HS-5 (cell line): ENCODE data around the gene SLC29A1.
"Not testable (repeated sequence)": the region's sequence is repeated elsewhere in the genome, so short reads cannot be mapped to it uniquely, and the experiment has no call there.

ENCODE experiments used
- DNase-seq: peaks from one replicate; pipeline ENCODE4 v3.0.0-alpha.2; 2012; ENCODE audit warnings: low read depth

The SLC29A1 gene

GRCh38 chr6:44222486-44223318 is 693 bp upstream of the SLC29A1 start:
- no peak for DNase-seq

- DNase-seq, result peak; percentile 28
Observed at GRCh38 chr6:44224029-44224964, 902 bp downstream of the SLC29A1 start.

GRCh38 chr6:44224965-44225305 is 1.5 kb downstream of the SLC29A1 start:
- no peak for DNase-seq

- no peak for DNase-seq
Observed at GRCh38 chr6:44225579-44226325, 2.4 kb downstream of the SLC29A1 start.

GRCh38 chr6:44226368-44227147 is 3.2 kb downstream of the SLC29A1 start:
- DNase-seq, result no peak

GRCh38 chr6:44227148-44227793 is 3.9 kb downstream of the SLC29A1 start:
- DNase-seq, result no peak

GRCh38 chr6:44228031-44228430 is 4.6 kb downstream of the SLC29A1 start:
- no peak for DNase-seq

GRCh38 chr6:44228433-44228832 is 5.0 kb downstream of the SLC29A1 start:
- no peak for DNase-seq

GRCh38 chr6:44228836-44229235 is 5.4 kb downstream of the SLC29A1 start:
- no peak for DNase-seq

- DNase-seq, result no peak
Observed at GRCh38 chr6:44229376-44230033, 6.1 kb downstream of the SLC29A1 start.

GRCh38 chr6:44230034-44230675 is 6.8 kb downstream of the SLC29A1 start:
- DNase-seq, result no peak

- not testable (repeated sequence) for DNase-seq
Observed at GRCh38 chr6:44231426-44231825, 8.0 kb downstream of the SLC29A1 start.

- DNase-seq, result no peak
Observed at GRCh38 chr6:44232676-44233566, 9.5 kb downstream of the SLC29A1 start.

- no peak for DNase-seq
Observed at GRCh38 chr6:44233567-44234100, 10.2 kb downstream of the SLC29A1 start.

GRCh38 chr6:44234101-44235025 is 11.0 kb downstream of the SLC29A1 start:
- no peak for DNase-seq

GRCh38 chr6:44235269-44235668 is 11.9 kb downstream of the SLC29A1 start:
- no peak for DNase-seq

- no peak for DNase-seq
Observed at GRCh38 chr6:44235891-44236516, 12.6 kb downstream of the SLC29A1 start.
